ENCODE data around the gene SLC5A8. TPM values are rescaled to one million over a fixed set of nuclear protein-coding genes. Genes with fewer than 3 reads are reported as not detected.
A peak's percentile ranks its signal among the peaks of the same experiment; 100 is the strongest.

The SLC5A8 gene
- total RNA-seq (2014; rRNA removed) (not detected in 2 replicates), Bru-seq, nascent RNA (not detected), BruChase-seq, experiment 1, labeled RNA remaining after a 6-hour chase (percentile 2 among the genes with signal in this experiment), BruChase-seq, experiment 2, labeled RNA remaining after a 2-hour chase (percentile 1 among the genes with signal in this experiment)
- long read RNA-seq: 0 reads

- Histone ChIP-seq H3K9ac (ENCODE audit: low read length) (no peak within 1 kb of the TSS), H3K4me1 (ENCODE audit: insufficient read depth, low read length) (no peaks in the 10 kb centered on the region), H4K20me1 (ENCODE audit: low read length) (no peaks in the 10 kb centered on the region), H3K9me3 (ENCODE audit: low read length) (no peaks in the 10 kb centered on the region), H3K9me2 (replicated peaks; ENCODE audit: low read length) (no peaks in the 10 kb centered on the region), H3K4me2 (ENCODE audit: low read length) (no peak within 1 kb of the TSS), H3K4me3 (ENCODE audit: low read length) (no peak within 1 kb of the TSS), H3F3A (ENCODE audit: low read length, unreplicated experiment) (no peaks in the 10 kb centered on the region), H3K79me2 (ENCODE audit: low read length) (no peaks in the 10 kb centered on the region), H3K27ac (ENCODE audit: low read length) (no peak within 1 kb of the TSS), H3K36me3 (ENCODE audit: low read depth, low read length) (no peaks in the 10 kb centered on the region), H2AFZ (ENCODE audit: low read length) (no peak within 1 kb of the TSS), H3K27me3 (ENCODE audit: low read length) (peaks cover 28% of the 10 kb centered on the region)
- no TSS peak for BruUV-seq (replicated peaks)
- CTCF ChIA-PET: no interaction called here
- no peak for ATAC-seq
- no peak for DNase-seq
- intact Hi-C loops (cut with micrococcal nuclease): no loop called here
- TF ChIP-seq EZH2 (IDR thresholded peaks at IDR 0.05; ENCODE audit: low read length, unreplicated experiment) (no peak), CTCF (conservative IDR thresholded peaks at IDR 0.05; ENCODE audit: low read depth, low read length) (no peak), EZH2phosphoT487 (IDR thresholded peaks at IDR 0.05; ENCODE audit: borderline replicate concordance, low read length) (no peak)
- POLR2A ChIA-PET (ENCODE audit: unreplicated experiment): no interaction called here
Measured at GRCh38 chr12:101209319-101210302, at the start of gene SLC5A8. Gene SLC5A8, minus strand, starts transcription at chr12:101210238. Its CDS starts 390 bp downstream, at chr12:101209848.

GRCh38 chr12:101257357-101257756 lies 47.3 kb upstream of the SLC5A8 start:
- Histone ChIP-seq H3K27ac (ENCODE audit: low read length) (no peak overlapping the region), H2AFZ (ENCODE audit: low read length) (no peak overlapping the region), H3K36me3 (ENCODE audit: low read depth, low read length) (no peaks in the 10 kb centered on the region), H3K4me3 (ENCODE audit: low read length) (no peak overlapping the region), H3K9me2 (replicated peaks; ENCODE audit: low read length) (no peaks in the 10 kb centered on the region), H3K79me2 (ENCODE audit: low read length) (no peaks in the 10 kb centered on the region), H3K27me3 (ENCODE audit: low read length) (peaks cover 25% of the 10 kb centered on the region; the same call in 1 of the 2 replicates), H3K4me2 (ENCODE audit: low read length) (no peak overlapping the region), H3K4me1 (ENCODE audit: insufficient read depth, low read length) (no peaks in the 10 kb centered on the region), H3F3A (ENCODE audit: low read length, unreplicated experiment) (no peaks in the 10 kb centered on the region), H3K9ac (ENCODE audit: low read length) (no peak overlapping the region), H3K9me3 (ENCODE audit: low read length) (no peaks in the 10 kb centered on the region), H4K20me1 (ENCODE audit: low read length) (no peaks in the 10 kb centered on the region)
- POLR2A ChIA-PET (ENCODE audit: unreplicated experiment): no interaction called here
- TF ChIP-seq CTCF (conservative IDR thresholded peaks at IDR 0.05; ENCODE audit: low read depth, low read length) (no peak), EZH2phosphoT487 (IDR thresholded peaks at IDR 0.05; ENCODE audit: borderline replicate concordance, low read length) (no peak), EZH2 (IDR thresholded peaks at IDR 0.05; ENCODE audit: low read length, unreplicated experiment) (no peak)
- CTCF ChIA-PET: no interaction called here
- intact Hi-C loops (cut with micrococcal nuclease): no loop called here
- ATAC-seq: no peak
- no TSS peak for BruUV-seq (replicated peaks)
- DNase-seq: no peak

All from PC-3 (cell line).